Adrenal gland (tissue), 5 donors: Measurements from ENCODE around the gene EIF4G3.

Source experiments
- CTCF ChIP-seq, 6 experiments: fragments of 450-650 bp in 4 of 6; fragments of 200-600 bp in 2 of 6; sonication (generic) in 1 of 6; IDR thresholded peaks; 1 replicate in 5 of 6; 2 replicates in 1 of 6; pipeline versions ENCODE4 v1.5.1 to v1.8.0; 2016 to 2021; ENCODE audit warnings: antibody characterized with exemption in 6 of 6, mild to moderate bottlenecking in 2 of 6, moderate library complexity in 1 of 6
- POLR2A ChIP-seq, 2 donors: fragments of 450-650 bp; IDR thresholded peaks; one replicate each; pipeline ENCODE4 v1.6.1; 2017; ENCODE audit warnings: antibody characterized with exemption in 2 of 2, mild to moderate bottlenecking in 2 of 2, moderate library complexity in 1 of 2
- donor health status: DM: no; HTN: no; CAD: no.

GRCh38 chr1:21089299-21089698 lies 87.4 kb downstream of the EIF4G3 start:
- TF ChIP-seq CTCF (IDR thresholded peaks at IDR 0.05) (no peak), POLR2A (IDR thresholded peaks at IDR 0.05) (no peak)
